ENCODE data around the gene FGFR3.

Gene FGFR3

GRCh38 chr4:1854752-1855151, 61.7 kb downstream of the FGFR3 start:
- Mint-ChIP-seq H3K36me3 (peaks cover 2% of the 10 kb centered on the region), H3K4me3 (peak overlapping the region; percentile 91), H3K27me3 (no peaks in the 10 kb centered on the region), H3K9me3 (ENCODE audit: low read depth) (no peaks in the 10 kb centered on the region), H3K27ac (peak overlapping the region; percentile 82), H3K4me1 (ENCODE audit: low read depth) (peaks cover 35% of the 10 kb centered on the region)

DNA sequence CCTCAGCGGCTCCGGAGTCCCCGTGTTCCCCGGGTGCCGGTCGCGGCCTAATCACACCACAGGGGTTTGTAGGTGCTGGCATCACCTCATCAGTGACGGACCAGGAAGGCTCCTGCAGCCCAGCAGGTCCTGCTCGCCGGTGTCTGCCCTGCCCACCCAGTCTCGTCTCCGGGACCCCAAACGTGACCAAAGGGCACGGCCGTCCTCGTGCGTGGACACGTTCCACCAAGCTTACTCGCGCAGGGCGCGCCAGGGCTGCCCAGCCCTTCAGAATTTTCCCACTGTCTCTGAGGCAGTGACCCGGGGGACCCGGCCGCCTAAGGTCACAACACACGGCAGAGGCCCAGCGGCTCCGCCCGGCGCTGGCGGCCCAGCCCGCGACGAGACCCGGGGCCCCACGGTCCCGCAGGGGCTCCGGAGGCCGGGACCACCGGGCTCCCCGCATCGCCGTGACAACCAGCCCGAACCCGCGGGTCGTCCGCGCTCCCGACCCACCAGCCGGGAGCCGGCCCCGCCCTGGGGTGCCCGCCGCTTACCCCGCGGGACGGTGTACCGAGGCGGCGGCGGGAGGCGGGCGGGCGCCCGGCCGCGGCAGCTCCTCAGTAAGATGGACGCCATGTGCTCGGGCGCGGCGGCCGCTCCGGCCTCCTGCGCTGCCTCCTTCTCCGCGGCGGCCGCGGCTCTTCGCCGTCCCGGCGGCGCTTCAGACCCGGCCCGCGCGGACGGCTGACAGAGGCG, 62.4 kb downstream of the FGFR3 start:
- peaks cover 35% of the 10 kb centered on the region for H3K4me1 Mint-ChIP-seq (ENCODE audit: low read depth)
- peak overlapping the region; percentile 91 for H3K4me3 Mint-ChIP-seq
- H3K27ac Mint-ChIP-seq, result peak overlapping the region; percentile 82

GRCh38 chr4:1856071-1856942, 63.2 kb downstream of the FGFR3 start, which contains the start of gene LETM1:
Gene LETM1, minus strand, starts transcription at chr4:1856156. Its CDS starts 206 bp downstream, at chr4:1855950.
- H3K4me1 Mint-ChIP-seq (ENCODE audit: low read depth), result peaks cover 29% of the 10 kb centered on the region
- H3K27ac Mint-ChIP-seq, result peak within 1 kb of the TSS; percentile 82
- peak within 1 kb of the TSS; percentile 91 for H3K4me3 Mint-ChIP-seq
- no peaks in the 10 kb centered on the region for H3K27me3 Mint-ChIP-seq
- peaks cover 2% of the 10 kb centered on the region for H3K36me3 Mint-ChIP-seq
- no peaks in the 10 kb centered on the region for H3K9me3 Mint-ChIP-seq (ENCODE audit: low read depth)

More for the DNA sequence above, 62.4 kb downstream of the FGFR3 start:
- H3K9me3 Mint-ChIP-seq (ENCODE audit: low read depth), result no peaks in the 10 kb centered on the region
- peaks cover 2% of the 10 kb centered on the region for H3K36me3 Mint-ChIP-seq
- no peaks in the 10 kb centered on the region for H3K27me3 Mint-ChIP-seq

DNA sequence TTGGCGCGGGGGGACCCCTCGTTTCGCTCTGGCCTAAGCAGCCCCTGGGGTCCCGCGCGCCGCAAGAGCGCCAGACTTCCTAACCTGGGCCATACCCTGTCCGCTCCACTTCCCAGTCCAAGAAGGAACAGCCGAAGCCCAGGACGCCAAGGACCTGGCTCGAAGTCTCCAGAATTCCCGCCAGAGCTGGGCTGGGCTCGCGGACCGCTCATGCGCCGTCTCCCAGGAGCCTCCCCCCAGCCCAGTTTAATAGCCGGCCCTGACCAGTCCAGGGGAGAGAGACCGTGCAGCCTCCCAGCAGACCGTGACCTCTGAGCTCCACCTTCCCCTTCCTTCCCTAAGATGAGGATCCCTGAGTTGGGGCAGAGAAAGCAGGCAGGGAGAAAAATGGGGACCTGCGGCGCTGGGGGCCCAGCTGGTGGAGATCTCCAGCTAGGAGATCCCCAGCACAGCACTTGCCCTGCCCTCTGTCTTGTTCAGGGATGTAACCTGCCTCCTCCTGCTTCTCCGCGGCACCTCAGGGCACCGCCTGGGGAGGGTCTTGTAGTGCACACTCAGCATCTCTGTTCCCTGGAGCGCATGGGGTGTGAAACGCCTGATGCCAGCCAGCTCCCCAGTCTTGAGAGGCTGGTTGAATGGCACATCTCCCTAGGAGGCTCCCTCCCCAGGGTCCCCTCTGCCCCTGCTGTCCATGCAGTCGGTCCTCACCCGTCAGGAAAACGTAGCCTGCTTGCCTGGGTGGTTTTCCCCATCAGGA, 64.0 kb downstream of the FGFR3 start:
- Mint-ChIP-seq H3K36me3 (peaks cover 2% of the 10 kb centered on the region), H3K9me3 (ENCODE audit: low read depth) (no peaks in the 10 kb centered on the region), H3K4me3 (peak overlapping the region; percentile 86), H3K27me3 (no peaks in the 10 kb centered on the region), H3K27ac (peak overlapping the region; percentile 75), H3K4me1 (ENCODE audit: low read depth) (peaks cover 28% of the 10 kb centered on the region)

DNA sequence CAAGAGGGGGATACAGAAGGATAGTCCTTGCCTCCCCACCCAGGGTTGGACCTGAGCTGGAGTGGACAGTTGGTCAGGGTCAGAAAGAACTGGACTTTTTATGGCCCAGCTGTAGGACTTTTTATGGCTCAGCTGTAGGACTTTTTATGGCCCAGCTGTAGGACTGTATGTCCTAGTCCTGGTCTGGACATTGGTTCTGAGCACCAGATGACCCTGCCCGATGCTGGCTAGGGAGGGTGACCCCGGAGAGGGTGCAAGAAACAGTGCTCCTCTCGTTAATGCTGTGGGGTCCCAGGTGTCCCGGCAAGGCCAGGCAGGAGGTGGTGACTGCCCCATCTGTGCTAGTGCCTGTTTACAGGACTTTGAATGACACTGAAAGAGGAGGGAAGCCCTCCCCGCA, 64.8 kb downstream of the FGFR3 start:
- H3K9me3 Mint-ChIP-seq (ENCODE audit: low read depth), result no peaks in the 10 kb centered on the region
- no peak overlapping the region for H3K27ac Mint-ChIP-seq
- peaks cover 2% of the 10 kb centered on the region for H3K36me3 Mint-ChIP-seq
- no peak overlapping the region for H3K4me3 Mint-ChIP-seq
- H3K27me3 Mint-ChIP-seq, result no peaks in the 10 kb centered on the region
- peaks cover 26% of the 10 kb centered on the region for H3K4me1 Mint-ChIP-seq (ENCODE audit: low read depth)

Measured in activated naive CD8-positive, alpha-beta T cell (primary cell).